Hematopoietic multipotent progenitor cell treated with erythropoietin and hydrocortisone succinate and interleukin-3 and kit ligand, for 6 days (in vitro differentiated cells): ENCODE data around the gene PTCH1.
A peak's percentile ranks its signal among the peaks of the same experiment; 100 is the strongest.

Source experiments
- DNase-seq: peaks from one replicate; pipeline ENCODE4 v3.0.0-alpha.2; 2015

PTCH1 gene

DNA sequence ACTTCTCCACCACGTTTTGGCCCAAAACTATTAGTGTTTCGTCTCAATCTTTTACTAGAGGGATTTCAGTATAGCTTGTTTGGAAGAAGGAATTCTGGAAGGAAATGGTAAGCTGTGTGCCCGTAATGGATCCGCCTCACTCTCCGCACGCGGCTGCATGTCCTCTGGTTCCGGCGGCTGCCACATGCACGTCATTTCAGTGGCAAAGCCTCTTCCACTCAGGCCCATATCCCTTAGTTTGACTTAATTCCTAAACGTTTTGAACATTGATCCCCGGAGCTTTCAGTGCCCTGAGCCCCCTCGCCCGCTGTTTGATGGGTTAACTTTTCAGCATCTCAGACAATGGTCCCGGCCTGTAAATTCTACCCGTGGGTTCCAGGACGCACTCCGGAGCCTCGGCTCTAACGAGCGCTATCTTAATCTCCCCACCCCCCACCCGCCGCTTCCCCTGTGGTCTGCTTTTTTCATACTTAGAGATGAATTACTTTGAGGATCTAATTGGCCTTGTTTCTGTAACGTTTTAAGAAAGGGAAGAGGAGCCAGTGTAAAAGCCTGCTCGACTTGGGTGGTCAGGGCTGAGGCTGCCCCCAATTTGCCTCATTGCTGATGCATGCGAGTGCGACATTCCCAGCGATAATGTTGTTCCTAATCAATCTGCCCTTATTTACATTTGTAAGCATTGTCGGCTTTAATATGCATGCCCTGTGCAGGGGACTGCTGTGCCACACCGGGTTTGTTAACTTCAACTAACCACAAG, 4.6 kb downstream of the PTCH1 start:
- DNase-seq = no peak

DNA sequence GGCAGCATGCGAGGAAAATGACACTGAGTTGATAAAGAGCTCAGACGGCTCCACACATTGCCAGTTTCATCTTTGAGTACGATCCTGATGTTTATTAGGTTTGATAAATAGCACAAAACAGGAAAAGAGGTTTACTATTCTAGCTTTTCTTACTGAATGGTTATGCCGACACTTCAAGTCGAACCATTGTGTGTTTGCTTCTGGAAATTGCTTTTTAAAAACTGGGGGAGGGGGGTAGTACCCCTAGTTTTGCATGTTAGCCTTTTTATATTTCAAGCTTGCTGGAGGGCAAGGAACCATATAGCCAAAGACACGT, 5.2 kb downstream of the PTCH1 start:
- DNase-seq = peak; percentile 41

DNA sequence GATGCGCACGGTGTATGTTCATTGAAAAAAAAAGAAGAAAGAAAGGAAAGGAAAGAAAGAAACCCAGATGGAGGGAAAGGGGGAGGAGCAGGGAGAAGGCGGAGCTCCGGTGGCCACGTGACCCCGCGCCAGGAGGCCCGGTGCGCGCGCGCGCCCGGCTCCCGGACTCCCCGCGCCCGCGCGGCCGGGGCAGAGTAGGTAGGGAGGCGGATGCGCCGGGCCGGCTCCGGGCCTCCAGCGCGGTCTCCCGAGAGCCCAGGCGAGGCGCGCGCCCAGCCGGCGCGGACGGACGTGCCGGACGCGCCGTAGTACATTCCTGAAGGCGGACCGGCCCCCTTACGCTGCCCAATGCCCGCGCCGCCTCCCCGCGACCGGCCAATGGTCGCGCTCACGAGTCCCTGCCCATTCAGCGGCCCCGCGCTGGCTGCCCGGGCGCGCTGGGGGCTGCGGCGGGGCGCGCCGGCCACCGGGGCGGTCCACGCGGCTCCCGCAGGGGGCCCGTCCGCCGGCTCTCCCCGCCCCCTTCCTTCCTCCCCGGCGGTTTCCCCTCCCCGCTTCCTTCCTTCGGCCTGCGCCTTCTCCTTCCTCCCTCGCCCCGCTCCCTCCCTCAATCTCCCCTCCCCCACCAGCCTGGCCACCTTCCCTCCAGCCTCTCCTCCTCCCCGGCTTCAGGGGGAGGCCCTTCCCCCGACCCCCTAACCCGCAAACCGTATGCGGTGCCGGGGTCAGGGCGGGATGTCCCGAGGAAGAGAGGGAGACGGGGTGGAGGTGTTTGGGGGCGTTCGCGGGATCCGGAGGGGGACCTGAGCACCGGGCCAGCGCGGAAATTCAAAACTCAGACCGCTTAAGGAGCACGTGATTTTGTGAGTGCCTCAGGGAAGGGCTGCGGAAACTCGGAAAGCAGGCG, 5.8 kb downstream of the PTCH1 start:
- peak; percentile 83 for DNase-seq

DNA sequence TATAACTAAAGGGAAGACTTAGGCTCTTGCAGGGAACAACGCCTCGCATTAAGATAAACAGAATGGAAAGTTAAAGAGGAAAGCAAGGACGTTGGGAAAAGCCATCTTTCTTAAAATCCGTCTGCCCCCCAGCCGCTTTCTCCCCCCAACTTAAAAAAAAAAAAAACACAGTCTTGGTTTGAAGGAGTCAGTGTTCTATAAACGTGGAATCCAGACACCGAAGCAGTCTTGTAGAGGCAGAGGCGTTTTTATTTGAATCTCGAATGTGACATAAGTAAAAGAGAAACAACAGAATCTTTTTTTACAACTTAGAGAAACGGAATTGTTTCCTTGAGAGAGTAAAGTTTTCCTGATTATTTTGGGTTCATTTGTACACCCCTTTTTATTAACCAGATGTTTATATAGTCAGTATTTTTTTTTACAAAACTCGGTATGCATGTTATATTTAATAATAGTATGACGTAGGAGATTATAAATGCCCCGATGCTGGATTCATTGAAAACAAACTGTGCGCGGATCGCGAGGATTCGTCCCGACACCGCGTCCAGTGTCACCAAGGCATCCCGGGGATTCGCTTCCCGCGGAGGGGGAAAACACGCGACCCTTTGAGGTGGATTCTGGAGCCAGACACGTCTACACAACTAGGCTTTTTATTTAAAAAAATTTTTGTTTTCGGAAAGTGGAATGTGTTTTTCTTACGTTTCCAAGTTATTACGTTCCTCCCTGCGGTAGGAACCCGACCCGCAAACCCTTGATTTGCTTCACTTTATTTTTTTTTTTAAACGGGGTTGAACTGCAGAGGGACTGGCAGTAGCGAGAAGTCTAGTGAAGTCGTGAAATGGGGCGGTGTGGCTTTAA, 6.7 kb downstream of the PTCH1 start:
- no peak for DNase-seq

DNA sequence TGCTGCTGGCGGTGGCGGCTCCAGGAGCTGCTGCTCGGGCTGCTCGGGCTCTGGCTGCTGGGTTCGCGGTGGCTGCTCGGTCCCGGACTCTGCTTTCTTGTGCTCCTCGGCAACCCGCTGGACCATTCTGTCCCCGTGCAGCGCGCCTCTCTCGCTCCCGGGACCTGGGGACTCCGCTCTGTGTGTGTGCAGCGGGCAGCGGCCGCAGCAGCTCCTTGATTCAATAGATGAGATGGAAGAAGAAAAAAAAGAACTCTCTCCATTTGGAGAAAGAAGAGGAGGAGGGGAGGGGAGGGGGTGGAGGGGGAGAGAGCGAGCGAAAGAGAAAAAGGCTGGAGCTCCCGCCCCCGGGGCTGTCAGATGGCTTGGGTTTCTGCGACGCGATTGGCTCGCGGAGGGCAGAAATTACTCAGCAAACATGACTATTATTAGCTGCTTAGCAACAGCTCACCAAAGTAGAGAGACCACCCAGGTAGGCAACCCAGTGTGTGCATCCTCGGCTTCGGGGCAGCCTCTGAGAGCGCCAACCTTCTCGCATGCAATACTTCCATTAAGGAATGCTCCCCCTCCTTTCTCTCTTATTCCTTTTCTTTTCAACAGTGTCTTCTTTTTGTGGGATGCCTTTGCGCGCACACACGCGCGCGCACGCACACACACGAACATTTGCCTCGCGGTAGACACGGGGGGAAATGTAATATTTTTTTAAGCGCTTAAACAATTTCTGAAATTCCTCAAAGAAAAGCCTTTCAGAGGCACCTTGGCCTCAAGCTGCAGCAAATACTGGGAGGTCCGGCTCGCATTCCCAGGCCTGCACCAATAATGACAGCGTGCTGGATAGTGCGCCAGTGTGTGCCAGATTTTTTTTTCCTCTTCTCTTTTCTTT, 7.6 kb downstream of the PTCH1 start:
- peak; percentile 25 for DNase-seq

DNA sequence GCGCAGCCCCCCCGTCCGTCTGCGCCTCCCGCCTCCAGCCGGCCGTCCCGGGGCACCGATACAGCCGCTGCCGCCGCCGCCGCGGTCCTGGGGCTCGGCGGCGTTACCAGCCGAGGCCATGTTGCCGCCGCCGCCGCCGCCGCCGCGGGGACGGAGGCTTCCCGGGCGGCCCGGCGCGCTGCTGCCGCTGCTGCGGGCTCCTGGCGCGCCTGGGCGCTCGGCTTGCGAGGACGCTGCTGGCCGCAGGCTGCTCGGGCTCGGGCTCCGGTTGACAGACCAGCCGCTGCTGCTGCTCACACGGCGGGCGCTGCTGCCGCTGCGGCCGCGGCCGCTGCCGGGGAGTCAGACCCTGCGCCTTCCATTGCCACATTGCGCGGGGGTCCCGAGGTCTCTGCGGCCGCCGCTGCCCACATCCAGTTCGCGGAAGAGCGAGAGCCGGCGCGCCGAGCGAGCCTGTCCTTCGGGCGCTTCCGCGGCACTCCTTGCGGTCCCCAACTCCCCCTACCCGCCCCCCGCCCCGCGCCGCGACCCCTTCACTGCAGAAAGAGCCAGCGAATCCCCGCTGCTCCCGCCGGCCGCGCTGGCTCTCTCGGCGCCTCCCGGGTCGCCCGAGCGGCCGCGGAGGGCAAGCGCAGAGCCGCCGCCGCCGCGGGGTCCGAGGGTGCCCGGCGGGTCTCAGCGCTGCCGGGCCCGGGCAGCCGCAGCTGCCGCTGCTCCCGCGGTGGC, 8.4 kb downstream of the PTCH1 start:
- peak; percentile 19 for DNase-seq

DNA sequence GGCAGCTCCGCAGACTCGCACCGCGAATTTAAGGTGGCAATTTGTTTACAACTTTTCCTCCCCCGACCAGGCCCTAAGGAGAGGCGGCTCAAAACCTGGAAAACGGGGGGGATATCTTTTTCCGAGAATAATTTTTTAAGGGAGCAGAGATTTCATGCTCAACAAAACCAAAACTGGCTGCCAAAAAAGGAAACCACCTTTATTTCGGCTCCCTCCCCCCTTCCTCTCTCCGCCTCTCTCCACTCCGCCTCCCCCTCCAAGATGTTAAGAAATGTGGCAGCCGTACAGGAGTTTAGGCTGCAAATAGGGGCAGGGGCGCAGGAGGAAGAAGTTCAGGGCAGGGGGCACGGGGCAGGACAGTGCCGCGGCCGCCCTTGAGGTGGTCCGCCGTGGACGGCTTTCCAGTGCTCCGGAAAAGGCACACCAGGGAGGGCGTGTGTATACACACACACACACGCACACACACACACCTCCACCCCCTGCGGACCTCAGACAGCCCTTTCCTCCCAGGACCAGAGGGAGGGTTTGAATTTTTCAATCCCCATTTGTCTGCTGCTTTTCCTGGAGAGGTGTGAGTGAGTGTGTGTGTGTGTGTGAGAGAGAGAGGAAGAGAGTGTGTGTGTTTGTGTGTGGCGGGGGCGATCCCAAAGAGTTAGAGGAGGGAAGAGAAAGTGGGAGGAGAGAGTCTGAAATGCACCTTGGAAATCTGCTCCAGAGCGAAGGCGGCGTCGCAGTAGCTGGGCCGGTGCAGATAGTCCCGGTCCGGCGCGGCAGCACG, 9.1 kb downstream of the PTCH1 start:
- DNase-seq = no peak

DNA sequence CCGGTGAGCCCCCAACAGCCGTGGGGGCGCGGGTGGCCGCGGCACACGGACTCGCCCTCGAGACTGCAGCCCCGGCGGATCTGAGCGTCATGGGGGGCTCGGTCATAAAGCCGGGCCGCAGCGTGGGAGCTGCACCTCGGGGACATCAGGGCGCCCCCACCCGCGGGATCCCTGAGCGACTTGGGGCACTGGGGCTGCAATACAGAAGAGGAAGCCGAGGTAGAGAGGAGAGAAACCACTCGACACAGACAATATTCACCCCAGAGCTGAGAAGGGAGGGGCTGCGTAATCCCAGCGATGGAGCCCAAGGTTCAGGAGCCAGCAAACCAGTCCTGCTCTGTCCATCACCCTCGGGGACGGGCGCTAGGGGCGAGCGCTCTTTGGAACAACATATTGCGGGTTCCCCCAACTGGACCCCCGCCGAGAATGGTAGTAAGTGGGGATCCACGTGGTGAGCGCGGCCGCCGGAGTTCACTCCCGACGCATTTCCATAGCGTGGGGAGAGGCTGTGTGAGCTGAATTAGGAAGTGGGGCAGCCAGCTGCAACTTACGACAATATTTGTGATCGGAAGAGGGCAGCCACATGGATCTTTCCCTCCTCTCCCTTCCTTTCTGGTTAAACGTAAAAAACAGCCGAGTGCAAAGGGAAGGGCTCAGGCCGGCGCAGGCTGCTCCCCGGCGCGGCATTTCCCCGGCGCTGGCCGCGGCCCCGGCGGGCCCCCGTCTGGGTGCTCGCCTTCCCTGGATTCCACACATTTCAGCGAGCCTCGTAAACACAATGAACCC, 9.9 kb downstream of the PTCH1 start:
- DNase-seq = peak; percentile 29

DNA sequence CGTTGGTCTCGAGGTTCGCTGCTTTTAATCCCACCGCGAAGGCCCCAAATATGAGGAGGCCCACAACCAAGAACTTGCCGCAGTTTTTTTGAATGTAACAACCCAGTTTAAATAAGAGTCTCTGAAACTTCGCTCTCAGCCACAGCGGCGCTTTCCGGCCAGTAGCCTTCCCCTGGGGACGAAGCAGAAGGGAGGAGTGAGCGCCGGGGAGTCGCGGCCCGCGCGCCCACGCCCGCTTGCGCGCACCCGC, 10.4 kb downstream of the PTCH1 start:
- peak; percentile 30 for DNase-seq

DNA sequence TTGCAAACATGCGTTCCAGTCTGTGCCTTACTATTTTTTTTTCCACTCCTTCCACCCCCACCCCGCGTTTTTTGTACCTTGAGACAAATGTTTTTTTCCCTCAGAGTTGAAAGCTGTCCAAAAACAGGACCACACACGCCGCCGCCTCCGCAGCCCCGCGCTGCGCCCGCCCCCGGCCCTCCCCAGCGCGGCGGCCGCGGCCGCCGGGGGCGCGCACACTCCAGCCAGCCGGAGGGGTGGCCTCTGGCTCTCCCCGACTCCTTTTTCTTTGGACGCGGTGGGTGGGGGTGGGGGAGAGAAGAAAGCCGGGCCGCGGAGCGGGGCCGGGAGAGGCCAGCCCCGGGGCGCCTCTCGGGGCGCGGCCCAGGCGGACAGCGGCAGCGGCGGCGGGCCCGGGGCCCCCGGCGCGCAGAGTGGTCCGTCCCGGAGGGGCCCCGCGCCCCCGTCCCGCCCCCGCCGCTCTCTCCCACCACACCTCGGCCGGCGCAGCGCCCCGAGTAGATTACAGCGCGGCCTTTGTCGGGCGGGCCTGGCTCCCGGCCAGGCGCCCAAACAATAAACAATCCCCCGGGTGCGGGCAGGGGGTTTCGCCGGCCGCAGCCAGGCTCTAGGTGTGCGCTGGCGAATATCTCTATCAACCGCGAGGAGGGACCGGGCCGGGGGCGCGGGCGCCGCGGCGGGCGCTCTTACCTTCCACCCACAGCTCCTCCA, 10.9 kb downstream of the PTCH1 start:
- DNase-seq = no peak

DNA sequence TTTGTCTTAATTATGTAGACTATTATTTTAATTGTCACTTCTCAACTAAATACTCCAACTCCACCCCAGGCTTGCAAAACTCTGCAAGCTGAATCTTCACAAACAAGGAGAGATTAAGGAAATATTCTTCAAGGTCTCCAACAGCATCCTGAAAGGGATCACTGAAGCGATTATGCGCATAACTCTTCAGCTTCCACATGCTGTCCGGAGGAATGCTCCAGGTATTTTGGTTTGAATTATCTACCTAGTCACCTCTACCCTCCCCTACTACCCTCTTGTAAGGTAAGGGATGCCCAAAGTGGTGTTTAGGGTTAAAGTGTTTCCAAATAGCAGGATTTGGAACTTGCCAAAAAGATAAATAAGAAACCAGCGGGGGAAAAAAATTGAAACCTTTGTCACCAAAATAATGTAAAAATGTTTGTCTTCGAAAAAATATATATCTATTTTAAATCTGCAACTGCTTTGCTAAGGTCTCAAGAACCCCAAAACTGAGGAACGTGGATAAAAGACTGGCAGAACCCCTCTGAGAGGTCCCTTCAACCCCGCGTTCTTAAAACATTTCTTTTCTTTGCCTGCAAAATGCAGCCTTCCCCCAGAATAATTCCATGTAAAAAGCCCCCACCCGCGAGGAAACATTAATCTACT, 11.6 kb downstream of the PTCH1 start:
- no peak for DNase-seq

DNA sequence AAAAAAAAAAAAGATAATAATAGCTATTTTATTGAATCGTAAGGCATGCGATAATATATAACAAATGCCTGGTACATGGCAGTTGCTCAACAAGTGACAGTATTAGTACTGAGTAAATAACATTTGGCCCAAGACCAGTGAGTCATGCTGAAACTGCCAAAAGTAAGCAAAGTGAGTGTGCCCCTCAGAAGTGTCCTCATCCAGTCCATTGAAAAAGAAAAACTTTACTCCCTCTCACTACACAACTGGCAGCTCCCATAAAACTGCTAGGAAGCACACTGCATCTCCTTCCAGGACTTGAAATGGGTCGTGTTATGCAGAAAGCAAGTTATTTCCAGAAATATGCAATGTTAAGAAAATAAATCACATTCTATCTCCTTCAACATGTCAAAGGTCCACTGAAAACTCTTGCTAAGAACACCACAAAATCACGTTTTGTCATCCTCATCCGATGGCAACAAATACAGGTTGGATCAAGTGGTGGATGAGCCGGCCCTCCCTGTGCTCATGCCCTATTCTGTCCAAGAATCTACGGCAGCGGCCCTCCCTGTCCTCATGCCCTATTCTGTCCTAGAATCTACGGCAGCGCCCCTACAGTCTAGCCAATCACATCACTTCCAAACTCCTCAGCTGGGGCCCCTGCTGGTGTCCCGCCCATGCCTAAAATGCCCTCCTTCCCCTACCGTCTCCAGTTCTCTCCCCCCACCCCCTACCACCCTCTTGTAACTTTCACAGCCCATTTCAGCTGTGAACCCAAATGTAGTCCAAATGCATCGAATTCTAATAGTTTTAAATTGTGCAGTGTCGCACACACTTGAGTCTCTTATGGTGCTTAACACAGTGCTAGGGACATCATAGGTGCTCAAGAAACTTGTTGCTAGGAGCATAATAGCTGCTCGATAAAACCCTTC, 12.5 kb downstream of the PTCH1 start:
- no peak for DNase-seq

DNA sequence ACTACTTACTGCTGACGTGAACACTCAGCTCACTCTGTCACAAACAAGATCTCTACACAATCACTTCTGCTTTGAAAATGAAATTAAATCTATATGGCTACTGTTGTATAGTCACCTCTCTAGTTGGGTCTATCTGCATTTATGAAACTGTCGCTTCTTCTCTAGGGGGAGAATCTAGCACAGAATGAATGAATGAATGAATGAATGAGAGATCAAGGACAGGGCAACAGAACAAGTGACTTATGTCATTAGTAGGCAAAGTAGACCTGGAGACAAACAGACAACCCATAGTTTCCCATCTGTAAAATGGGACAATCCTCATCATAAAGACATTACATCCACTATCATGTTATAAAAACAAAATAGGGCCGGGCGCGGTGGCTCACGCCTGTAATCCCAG, 13.4 kb downstream of the PTCH1 start:
- DNase-seq = no peak

DNA sequence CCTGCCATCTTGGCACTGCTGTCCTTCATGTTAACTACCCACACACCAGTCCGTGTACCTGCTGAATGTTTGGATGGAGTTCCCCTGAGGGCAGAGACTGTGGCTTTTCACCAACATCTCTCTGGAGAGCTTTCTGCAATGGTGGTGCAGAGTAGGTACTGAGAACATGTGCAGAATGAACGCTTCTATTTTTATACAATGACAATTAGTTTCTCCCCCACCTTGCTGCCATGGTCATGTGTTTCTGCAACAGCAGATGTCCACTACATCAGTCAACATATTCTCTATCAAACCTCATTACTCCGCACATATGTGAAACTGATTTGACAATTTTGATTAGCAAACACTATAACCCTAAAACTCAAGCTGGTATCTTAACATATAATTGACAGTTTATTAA, 14.5 kb downstream of the PTCH1 start:
- no peak for DNase-seq

DNA sequence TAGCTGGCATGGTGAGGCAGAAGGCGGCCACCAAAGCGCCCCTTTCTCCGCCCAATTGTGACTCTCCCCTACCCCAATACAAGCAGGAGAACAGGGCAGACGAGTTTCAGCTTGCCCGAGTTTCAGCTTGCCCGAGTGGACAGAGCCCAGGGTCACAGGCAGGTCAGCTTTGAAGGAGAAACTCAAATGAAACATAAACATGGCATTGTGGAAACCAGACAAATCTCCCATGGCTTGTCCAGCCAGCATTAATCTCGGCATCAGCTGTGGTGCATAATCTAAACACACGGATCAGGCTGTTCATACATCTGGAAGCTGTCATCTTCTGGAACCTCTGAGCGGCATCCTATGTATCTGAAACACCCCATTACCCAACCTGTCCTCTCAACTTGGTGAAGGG, 16.9 kb downstream of the PTCH1 start:
- DNase-seq = no peak

DNA sequence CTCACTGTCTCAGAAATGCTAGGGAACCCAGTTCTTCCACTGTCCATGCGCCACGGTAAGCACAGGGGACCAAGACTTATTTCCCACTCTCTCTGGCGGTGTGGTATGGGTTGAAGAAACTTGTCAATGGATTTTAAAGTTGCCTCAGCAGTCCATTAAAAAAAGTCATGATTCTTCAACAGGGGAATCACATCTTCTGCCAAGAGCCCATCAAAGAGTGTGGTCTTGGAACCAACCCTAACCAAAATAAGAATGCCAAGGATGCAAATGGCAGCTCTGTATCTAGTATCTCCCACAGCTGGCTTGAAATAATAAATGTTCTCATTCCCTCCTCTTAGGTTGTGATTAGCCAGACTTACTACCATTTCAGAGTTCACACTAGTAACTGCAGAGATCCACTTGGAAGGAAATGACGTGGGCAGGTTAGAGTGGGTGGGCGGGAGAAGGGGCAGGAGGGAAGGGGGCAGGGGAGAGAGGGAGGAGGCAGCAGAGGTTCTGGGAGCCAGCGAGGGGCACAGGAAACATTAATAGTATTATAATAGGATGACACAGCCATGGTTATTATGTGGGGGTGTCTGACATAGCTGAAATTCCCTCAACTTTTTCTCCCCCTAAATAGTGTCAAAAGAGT, 17.6 kb downstream of the PTCH1 start:
- no peak for DNase-seq

DNA sequence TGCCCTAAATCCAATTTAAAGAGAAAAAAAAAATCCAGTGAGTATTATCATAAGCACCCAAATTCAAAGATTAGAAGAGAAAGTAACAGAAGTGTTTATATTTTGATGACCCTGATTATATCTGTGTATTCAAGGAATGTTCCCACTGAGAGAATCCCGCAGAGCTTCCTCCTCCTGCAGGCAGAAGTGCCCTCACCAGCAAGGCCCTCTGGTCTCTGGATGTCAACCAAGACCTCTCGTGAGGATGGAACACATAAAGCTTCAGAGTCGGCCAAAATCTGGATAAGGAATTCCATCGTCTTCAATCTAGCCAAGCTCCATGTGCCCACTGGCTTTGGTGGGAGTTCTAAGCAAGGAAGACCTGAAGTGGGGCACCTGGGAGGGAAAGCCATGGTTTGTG, 18.1 kb downstream of the PTCH1 start:
- no peak for DNase-seq

DNA sequence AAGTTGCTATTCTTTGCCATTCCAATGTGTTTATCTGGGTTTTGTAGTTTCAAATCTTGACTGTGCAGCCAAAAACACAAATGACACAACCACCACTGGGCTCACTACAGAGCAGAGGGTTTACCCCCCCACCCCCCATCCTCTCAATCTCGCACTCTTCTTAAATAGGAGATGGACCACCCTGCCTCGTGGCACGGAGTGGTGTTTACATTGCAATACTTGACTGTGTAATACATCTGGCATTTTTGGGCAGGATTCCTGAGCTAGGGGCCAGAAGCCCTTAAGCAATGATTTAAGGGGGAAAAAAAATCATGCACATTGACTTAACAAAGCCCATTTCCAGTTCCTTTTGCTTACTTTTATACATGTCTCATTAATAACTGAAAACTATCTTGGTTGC, 19.0 kb downstream of the PTCH1 start:
- DNase-seq = no peak
